ENCODE measurements around the gene COPA. TPM values are rescaled to one million over a fixed set of nuclear protein-coding genes. Genes with fewer than 3 reads are reported as not detected.
A peak's percentile ranks its signal among the peaks of the same experiment; 100 is the strongest.
"Not testable (repeated sequence)": the region's sequence is repeated elsewhere in the genome, so short reads cannot be mapped to it uniquely, and the experiment has no call there.

COPA gene
- total RNA-seq = 178 to 183 TPM (median 180 TPM) in 3 replicates

GRCh38 chr1:160342953-160343869 is at the start of gene COPA, which contains the start of gene NCSTN:
COPA (minus strand) TSS chr1:160343250; CDS start chr1:160343170, 80 bp downstream.
NCSTN (plus strand) TSS chr1:160343383; CDS start chr1:160343397, 14 bp downstream.
- peaks cover 21% of the 10 kb centered on the region for H3K36me3 Mint-ChIP-seq
- H3K27me3 Mint-ChIP-seq (ENCODE audit: low read depth) = no peaks in the 10 kb centered on the region
- peaks cover 31% of the 10 kb centered on the region for H3K4me1 Mint-ChIP-seq
- H3K9me3 Mint-ChIP-seq = no peaks in the 10 kb centered on the region
- H3K4me3 Mint-ChIP-seq = peak within 1 kb of the TSS; percentile 100
- DNase-seq (ENCODE audit: low spot score in 2 of 2, unreplicated experiment in 2 of 2) = peak; percentile 70 to 85
- peak within 1 kb of the TSS; percentile 100 for H3K27ac Mint-ChIP-seq
- TF ChIP-seq, protein P1, sequence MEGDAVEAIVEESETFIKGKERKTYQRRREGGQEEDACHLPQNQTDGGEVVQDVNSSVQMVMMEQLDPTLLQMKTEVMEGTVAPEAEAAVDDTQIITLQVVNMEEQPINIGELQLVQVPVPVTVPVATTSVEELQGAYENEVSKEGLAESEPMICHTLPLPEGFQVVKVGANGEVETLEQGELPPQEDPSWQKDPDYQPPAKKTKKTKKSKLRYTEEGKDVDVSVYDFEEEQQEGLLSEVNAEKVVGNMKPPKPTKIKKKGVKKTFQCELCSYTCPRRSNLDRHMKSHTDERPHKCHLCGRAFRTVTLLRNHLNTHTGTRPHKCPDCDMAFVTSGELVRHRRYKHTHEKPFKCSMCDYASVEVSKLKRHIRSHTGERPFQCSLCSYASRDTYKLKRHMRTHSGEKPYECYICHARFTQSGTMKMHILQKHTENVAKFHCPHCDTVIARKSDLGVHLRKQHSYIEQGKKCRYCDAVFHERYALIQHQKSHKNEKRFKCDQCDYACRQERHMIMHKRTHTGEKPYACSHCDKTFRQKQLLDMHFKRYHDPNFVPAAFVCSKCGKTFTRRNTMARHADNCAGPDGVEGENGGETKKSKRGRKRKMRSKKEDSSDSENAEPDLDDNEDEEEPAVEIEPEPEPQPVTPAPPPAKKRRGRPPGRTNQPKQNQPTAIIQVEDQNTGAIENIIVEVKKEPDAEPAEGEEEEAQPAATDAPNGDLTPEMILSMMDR (IDR thresholded peaks at IDR 0.05; ENCODE audit: unreplicated experiment) = no peak

GRCh38 chr1:160388406-160388805 is 45.4 kb upstream of the COPA start:
- not testable (repeated sequence) for H3K4me3 Mint-ChIP-seq; DNase-seq (ENCODE audit: low spot score in 2 of 2, unreplicated experiment in 2 of 2); H3K27ac Mint-ChIP-seq; H3K4me1 Mint-ChIP-seq; H3K36me3 Mint-ChIP-seq
- Mint-ChIP-seq H3K27me3 (ENCODE audit: low read depth) (peaks cover 43% of the 10 kb centered on the region), H3K9me3 (peaks cover 28% of the 10 kb centered on the region)

GRCh38 chr1:160384812-160385211 is 41.8 kb upstream of the COPA start:
- H3K9me3 Mint-ChIP-seq = peaks cover 28% of the 10 kb centered on the region
- not testable (repeated sequence) for DNase-seq (ENCODE audit: low spot score in 2 of 2, unreplicated experiment in 2 of 2); H3K27ac Mint-ChIP-seq; H3K4me1 Mint-ChIP-seq; H3K36me3 Mint-ChIP-seq; H3K4me3 Mint-ChIP-seq
- H3K27me3 Mint-ChIP-seq (ENCODE audit: low read depth) = peaks cover 39% of the 10 kb centered on the region

DNA sequence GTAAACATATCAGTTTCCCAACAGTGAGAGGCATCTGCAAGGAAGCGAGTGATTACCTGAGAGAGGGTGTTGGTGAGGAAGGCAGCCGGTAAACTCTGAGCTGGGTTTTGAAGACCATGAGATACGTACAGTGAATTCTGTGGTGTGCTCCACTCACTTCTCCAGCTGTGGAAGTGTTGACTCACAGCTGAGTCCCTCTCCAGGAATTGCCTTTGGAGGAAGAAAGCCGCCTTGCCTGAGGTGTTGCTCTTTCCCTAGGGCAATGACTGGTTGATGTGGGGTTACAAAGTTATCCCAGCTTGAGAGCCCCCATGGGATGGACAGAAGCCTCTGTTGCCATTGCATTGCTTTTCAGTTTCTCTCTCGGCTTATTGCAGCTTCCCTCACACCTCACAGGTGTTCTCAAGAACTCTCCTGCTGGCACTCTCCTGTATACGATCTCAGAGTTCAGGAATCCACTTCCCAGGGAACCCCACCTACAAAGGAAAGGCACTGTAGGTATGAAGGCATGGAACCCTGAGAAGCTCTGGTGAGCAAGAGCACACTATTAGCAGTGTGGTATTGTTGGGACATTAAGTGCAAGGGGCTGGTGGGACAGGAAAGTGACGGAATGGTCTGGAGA is 34.6 kb upstream of the COPA start:
- Mint-ChIP-seq H3K4me3 (no peak overlapping the region), H3K9me3 (no peaks in the 10 kb centered on the region), H3K4me1 (peaks cover 11% of the 10 kb centered on the region), H3K27me3 (ENCODE audit: low read depth) (peaks cover 14% of the 10 kb centered on the region), H3K27ac (no peak overlapping the region), H3K36me3 (no peaks in the 10 kb centered on the region)
- DNase-seq (ENCODE audit: low spot score in 2 of 2, unreplicated experiment in 2 of 2) = no peak
- TF ChIP-seq, protein P1 (IDR thresholded peaks at IDR 0.05; ENCODE audit: unreplicated experiment) = no peak

DNA sequence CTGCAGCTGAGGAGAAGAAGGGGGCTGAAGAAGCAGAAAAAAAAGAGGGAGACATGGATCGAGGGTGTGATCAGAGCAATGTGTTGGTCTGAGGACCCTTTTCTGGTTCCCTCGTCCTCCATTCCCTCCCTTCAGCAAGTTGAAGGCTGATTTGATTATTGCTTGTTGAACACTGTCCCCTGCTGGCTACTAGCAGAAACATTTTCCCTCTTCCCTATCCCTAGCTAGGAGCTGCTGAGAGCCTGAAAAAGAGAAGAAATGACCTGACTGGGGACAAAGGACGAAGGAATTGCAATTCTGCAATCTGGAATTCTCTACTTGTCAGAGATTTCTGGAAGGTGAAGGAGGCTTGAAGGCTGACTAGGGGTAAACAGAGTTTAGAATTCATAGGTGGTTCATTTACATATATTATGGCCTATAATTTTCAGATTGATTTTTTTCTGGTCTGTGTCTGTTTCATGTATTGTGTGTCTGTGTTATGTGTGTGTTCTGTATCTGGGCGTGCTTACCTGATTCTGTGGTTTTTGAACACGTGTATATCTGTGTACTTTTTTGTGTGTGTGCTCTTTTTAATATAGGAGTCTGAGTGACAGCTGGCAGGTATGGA is 33.6 kb upstream of the COPA start:
- H3K4me1 Mint-ChIP-seq = peaks cover 11% of the 10 kb centered on the region
- TF ChIP-seq, protein P1 (IDR thresholded peaks at IDR 0.05; ENCODE audit: unreplicated experiment) = peak; percentile 61
- H3K27me3 Mint-ChIP-seq (ENCODE audit: low read depth) = peaks cover 12% of the 10 kb centered on the region
- H3K36me3 Mint-ChIP-seq = no peaks in the 10 kb centered on the region
- H3K9me3 Mint-ChIP-seq = no peaks in the 10 kb centered on the region
- DNase-seq (ENCODE audit: low spot score in 2 of 2, unreplicated experiment in 2 of 2) = no peak
- no peak overlapping the region for H3K4me3 Mint-ChIP-seq
- no peak overlapping the region for H3K27ac Mint-ChIP-seq

GRCh38 chr1:160375788-160376524 is 32.9 kb upstream of the COPA start:
- H3K27me3 Mint-ChIP-seq (ENCODE audit: low read depth) = peaks cover 12% of the 10 kb centered on the region

More at GRCh38 chr1:160375788-160376524, 32.9 kb upstream of the COPA start:
- Mint-ChIP-seq H3K36me3 (no peaks in the 10 kb centered on the region), H3K9me3 (no peaks in the 10 kb centered on the region), H3K4me3 (no peak overlapping the region), H3K27ac (no peak overlapping the region), H3K4me1 (peaks cover 11% of the 10 kb centered on the region)
- DNase-seq (ENCODE audit: low spot score in 2 of 2, unreplicated experiment in 2 of 2) = no peak
- TF ChIP-seq, protein P1 (IDR thresholded peaks at IDR 0.05; ENCODE audit: unreplicated experiment) = no peak

Measured in mesothelial cell of epicardium (in vitro differentiated cells).